T-helper 2 cell treated with Interferon-gamma antibody and Interleukin-4, amounts not matched to agents 5 μg/mL and 100 μg/mL, for 36 hours (primary cell): ENCODE results near the gene PAM.
"Not testable (repeated sequence)": the region's sequence is repeated elsewhere in the genome, so short reads cannot be mapped to it uniquely, and the experiment has no call there.

ENCODE experiments used
- DNase-seq: peaks from one replicate; pipeline ENCODE4 v3.0.0; 2021; ENCODE audit warnings: low spot score
- H3K27ac Mint-ChIP-seq: one replicate; pipeline ENCODE4 v1.8.0; 2021; ENCODE audit warnings: mild to moderate bottlenecking, mixed read lengths
- H3K27me3 Mint-ChIP-seq: one replicate; pipeline ENCODE4 v1.8.0; 2021; ENCODE audit warnings: low read depth, mixed read lengths
- H3K36me3 Mint-ChIP-seq: one replicate; pipeline ENCODE4 v1.8.0; 2021; ENCODE audit warnings: low read depth, mixed read lengths
- H3K4me1 Mint-ChIP-seq: one replicate; pipeline ENCODE4 v1.8.0; 2021; ENCODE audit warnings: low read depth, mixed read lengths
- H3K4me3 Mint-ChIP-seq: one replicate; pipeline ENCODE4 v1.8.0; 2022; ENCODE audit warnings: mild to moderate bottlenecking, moderate library complexity, mixed read lengths
- H3K9me3 Mint-ChIP-seq: one replicate; pipeline ENCODE4 v1.8.0; 2021; ENCODE audit warnings: mixed read lengths

PAM gene

DNA sequence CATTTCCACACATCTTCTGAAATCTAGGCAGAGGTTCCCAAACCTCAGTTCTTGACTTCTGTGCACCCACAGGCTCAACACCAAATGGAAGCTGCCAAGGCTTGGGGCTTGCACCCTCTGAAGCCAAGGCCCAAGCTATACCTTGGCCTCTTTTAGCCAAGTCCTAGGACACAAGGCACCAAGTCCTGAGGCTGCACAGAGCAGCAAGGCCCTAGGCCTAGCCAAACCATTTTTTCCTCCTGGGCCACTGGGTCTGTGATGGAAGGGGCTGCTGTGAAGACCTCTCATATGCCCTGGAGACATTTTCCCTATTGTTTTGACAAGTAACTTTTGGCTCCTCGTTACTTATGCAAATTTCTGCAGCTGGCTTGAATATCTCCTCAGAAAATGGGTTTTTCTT lies 244.5 kb downstream of the PAM start:
- H3K27ac Mint-ChIP-seq, H3K4me1 Mint-ChIP-seq, H3K9me3 Mint-ChIP-seq, DNase-seq, H3K4me3 Mint-ChIP-seq, H3K36me3 Mint-ChIP-seq, H3K27me3 Mint-ChIP-seq: not testable (repeated sequence)

DNA sequence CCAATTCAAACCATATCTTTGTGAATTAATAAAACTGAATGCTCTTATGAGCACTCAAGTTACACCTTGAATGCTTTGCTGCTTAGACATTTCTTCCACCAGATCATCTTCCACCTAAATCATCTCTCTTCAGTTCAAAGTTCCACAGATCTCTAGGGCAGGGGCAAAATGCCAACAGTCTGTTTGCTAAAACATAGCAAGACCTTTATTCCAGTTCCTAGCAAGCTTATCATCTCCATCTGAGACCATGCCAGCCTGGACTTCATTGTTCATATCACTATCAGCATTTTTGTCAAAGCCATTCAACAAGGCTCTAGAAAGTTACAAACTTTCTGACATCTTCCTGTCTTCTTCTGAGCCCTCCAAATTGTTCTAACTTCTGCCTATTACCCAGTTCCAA lies 245.0 kb downstream of the PAM start:
- Mint-ChIP-seq H3K9me3 (no peaks in the 10 kb centered on the region), H3K36me3 (no peaks in the 10 kb centered on the region), H3K27ac (no peak overlapping the region), H3K27me3 (no peaks in the 10 kb centered on the region), H3K4me3 (no peak overlapping the region), H3K4me1 (peaks cover 3% of the 10 kb centered on the region)
- no peak for DNase-seq

DNA sequence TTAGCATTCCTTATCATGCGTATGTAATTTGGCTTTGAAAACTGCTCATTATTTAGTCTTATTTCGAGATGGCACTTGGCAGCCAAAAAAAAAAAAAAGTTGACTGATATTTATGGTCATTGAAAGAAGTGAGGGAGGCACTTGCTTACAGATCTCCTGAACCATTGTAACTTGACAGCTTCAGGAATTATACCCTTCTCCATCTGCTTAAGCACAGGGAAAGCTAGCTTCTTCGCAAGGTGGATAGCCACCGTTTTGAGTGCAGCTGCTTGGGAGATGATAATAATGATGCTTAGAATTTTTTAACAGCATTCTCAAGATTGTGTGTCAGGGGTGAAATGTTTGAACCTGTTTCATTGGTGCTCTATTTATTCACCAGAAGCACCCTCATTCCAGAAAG lies 248.8 kb downstream of the PAM start:
- Mint-ChIP-seq H3K9me3 (no peaks in the 10 kb centered on the region), H3K27me3 (no peaks in the 10 kb centered on the region), H3K4me3 (no peak overlapping the region), H3K27ac (no peak overlapping the region), H3K36me3 (peaks cover 2% of the 10 kb centered on the region), H3K4me1 (no peaks in the 10 kb centered on the region)
- no peak for DNase-seq

GRCh38 chr5:103005276-103005675 lies 250.2 kb downstream of the PAM start:
- Mint-ChIP-seq H3K9me3 (no peaks in the 10 kb centered on the region), H3K4me3 (no peak overlapping the region), H3K4me1 (peaks cover 2% of the 10 kb centered on the region), H3K36me3 (peaks cover 2% of the 10 kb centered on the region), H3K27ac (no peak overlapping the region), H3K27me3 (no peaks in the 10 kb centered on the region)
- DNase-seq, result no peak

DNA sequence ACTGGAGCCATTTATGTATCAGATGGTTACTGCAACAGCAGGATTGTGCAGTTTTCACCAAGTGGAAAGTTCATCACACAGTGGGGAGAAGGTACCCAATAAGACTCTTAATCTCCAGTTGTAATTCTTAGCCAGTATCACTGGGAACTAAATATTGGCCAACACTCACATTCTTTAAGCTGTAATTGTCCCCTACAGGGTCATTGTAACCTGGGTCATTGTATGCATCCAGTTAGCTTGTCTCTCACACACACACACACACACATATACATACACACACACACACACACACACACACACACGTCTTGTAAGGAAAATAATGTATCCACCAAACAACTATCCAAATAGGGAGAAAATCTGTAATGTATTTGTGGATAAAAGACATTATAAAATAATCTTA lies 251.8 kb downstream of the PAM start:
- Mint-ChIP-seq H3K9me3 (peaks cover 1% of the 10 kb centered on the region), H3K36me3 (peaks cover 6% of the 10 kb centered on the region), H3K27ac (no peak overlapping the region), H3K27me3 (no peaks in the 10 kb centered on the region), H3K4me1 (peaks cover 4% of the 10 kb centered on the region), H3K4me3 (no peak overlapping the region)
- no peak for DNase-seq

DNA sequence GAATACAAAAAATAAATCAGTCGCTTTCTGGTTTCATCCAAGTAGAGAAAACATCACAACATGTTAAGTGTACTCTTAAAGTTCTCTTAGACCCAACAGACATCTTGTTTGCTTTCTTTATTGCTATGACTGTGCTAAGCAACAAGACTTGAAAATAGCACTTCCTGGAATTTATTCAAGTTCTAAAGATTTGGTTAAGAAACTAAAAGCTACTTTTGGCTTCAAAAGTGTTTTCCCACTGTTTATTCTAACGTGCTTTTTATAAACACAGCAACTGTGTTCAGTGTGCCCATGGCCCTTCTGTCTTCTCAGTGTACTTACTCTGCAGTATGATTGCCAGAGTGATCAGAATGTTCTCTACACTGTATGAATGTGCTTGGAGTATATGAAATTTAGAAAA lies 255.1 kb downstream of the PAM start:
- Mint-ChIP-seq H3K4me1 (peaks cover 6% of the 10 kb centered on the region), H3K36me3 (peaks cover 9% of the 10 kb centered on the region), H3K4me3 (no peak overlapping the region), H3K27me3 (no peaks in the 10 kb centered on the region), H3K27ac (no peak overlapping the region), H3K9me3 (peaks cover 5% of the 10 kb centered on the region)
- no peak for DNase-seq

GRCh38 chr5:103013933-103014552 lies 258.9 kb downstream of the PAM start:
- peaks cover 7% of the 10 kb centered on the region for H3K36me3 Mint-ChIP-seq
- peaks cover 6% of the 10 kb centered on the region for H3K4me1 Mint-ChIP-seq
- H3K4me3 Mint-ChIP-seq, result no peak overlapping the region
- H3K27ac Mint-ChIP-seq, result no peak overlapping the region
- no peaks in the 10 kb centered on the region for H3K27me3 Mint-ChIP-seq
- H3K9me3 Mint-ChIP-seq, result peaks cover 5% of the 10 kb centered on the region
- DNase-seq, result no peak

DNA sequence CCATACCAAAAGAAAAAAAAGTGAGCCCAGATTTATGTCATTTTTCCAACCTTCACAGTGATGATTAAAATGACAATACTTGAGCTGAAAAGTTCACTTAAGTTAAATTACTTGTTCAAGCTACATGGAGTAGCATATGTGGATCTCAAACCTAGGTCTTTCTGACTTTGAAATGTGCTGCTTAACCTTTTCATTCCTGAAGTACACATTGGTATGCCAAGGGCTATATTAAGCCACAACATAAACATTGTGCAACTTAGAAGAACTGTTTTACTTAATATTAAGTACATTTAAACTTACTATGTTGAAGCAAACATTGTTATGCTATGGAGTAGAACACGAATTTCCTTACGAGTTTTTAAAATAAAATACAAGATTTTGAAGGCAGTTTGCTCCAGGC lies 259.9 kb downstream of the PAM start:
- peaks cover 5% of the 10 kb centered on the region for H3K9me3 Mint-ChIP-seq

GRCh38 chr5:103016167-103016566 lies 261.1 kb downstream of the PAM start:
- H3K4me1 Mint-ChIP-seq, result peaks cover 2% of the 10 kb centered on the region
- no peaks in the 10 kb centered on the region for H3K27me3 Mint-ChIP-seq
- no peak overlapping the region for H3K27ac Mint-ChIP-seq
- no peak overlapping the region for H3K4me3 Mint-ChIP-seq
- no peak for DNase-seq
- H3K36me3 Mint-ChIP-seq, result peaks cover 7% of the 10 kb centered on the region
- peaks cover 5% of the 10 kb centered on the region for H3K9me3 Mint-ChIP-seq

More for the DNA sequence above, 259.9 kb downstream of the PAM start:
- Mint-ChIP-seq H3K4me3 (no peak overlapping the region), H3K4me1 (peaks cover 5% of the 10 kb centered on the region), H3K27me3 (no peaks in the 10 kb centered on the region), H3K36me3 (peaks cover 7% of the 10 kb centered on the region), H3K27ac (no peak overlapping the region)
- no peak for DNase-seq

DNA sequence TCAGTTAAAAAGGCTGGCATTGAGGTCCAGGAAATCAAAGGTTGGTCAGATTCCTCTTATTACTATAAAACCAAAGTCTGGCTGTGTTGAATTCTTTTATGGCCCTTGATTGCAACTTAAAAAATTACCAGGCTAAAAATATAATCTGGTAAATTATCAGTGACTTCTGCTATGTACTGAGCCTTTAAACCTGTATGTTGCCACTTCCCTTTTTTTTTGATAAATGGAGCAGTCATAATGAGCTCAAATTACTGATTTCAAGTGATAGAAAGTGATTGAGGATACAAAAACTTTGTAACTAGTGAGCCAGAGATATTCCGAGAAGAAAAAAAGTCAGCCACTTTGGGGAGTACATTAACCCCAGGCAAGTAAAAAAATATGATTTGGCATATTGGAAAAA lies 264.7 kb downstream of the PAM start:
- Mint-ChIP-seq H3K4me1 (peaks cover 1% of the 10 kb centered on the region), H3K9me3 (no peaks in the 10 kb centered on the region), H3K4me3 (no peak overlapping the region), H3K27ac (no peak overlapping the region), H3K27me3 (no peaks in the 10 kb centered on the region), H3K36me3 (no peaks in the 10 kb centered on the region)
- no peak for DNase-seq

GRCh38 chr5:103021314-103021713 lies 266.2 kb downstream of the PAM start:
- H3K9me3 Mint-ChIP-seq, result no peaks in the 10 kb centered on the region
- no peak overlapping the region for H3K4me3 Mint-ChIP-seq
- no peak for DNase-seq
- H3K36me3 Mint-ChIP-seq, result no peaks in the 10 kb centered on the region
- H3K27ac Mint-ChIP-seq, result no peak overlapping the region
- no peaks in the 10 kb centered on the region for H3K27me3 Mint-ChIP-seq
- peaks cover 1% of the 10 kb centered on the region for H3K4me1 Mint-ChIP-seq

- no peaks in the 10 kb centered on the region for H3K27me3 Mint-ChIP-seq
- DNase-seq, result no peak
- H3K9me3 Mint-ChIP-seq, result no peaks in the 10 kb centered on the region
- H3K4me1 Mint-ChIP-seq, result no peaks in the 10 kb centered on the region
- peaks cover 2% of the 10 kb centered on the region for H3K36me3 Mint-ChIP-seq
- H3K4me3 Mint-ChIP-seq, result no peak overlapping the region
- H3K27ac Mint-ChIP-seq, result no peak overlapping the region
These were observed 272.2 kb downstream of the PAM start for GRCh38 chr5:103027267-103027666.

GRCh38 chr5:103031607-103032006 lies 276.5 kb downstream of the PAM start:
- Mint-ChIP-seq H3K4me3 (no peak overlapping the region), H3K4me1 (no peaks in the 10 kb centered on the region), H3K27ac (no peak overlapping the region), H3K36me3 (peaks cover 2% of the 10 kb centered on the region), H3K9me3 (no peaks in the 10 kb centered on the region), H3K27me3 (no peaks in the 10 kb centered on the region)
- no peak for DNase-seq

DNA sequence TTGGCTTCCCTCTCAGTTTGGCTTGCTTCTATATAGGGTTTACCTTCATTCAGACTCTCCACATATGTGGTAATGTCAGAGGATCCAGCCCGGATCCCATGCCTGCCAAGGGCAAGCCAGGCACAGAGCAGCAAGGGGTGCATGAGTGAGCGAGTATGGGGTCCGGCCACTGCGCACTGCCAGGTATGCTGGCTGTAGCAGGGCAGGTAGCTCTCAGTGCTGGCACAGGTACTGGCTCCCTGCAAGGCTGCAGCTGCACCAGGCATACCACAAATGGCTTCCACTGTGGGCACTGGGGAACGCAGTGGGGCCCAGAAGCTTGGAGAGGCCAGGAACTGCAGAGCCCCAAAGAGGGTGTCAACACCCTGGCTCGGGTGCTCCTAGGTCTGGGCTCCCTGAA lies 278.6 kb downstream of the PAM start:
- no peaks in the 10 kb centered on the region for H3K4me1 Mint-ChIP-seq
- DNase-seq, result no peak
- H3K27ac Mint-ChIP-seq, result no peak overlapping the region
- no peaks in the 10 kb centered on the region for H3K27me3 Mint-ChIP-seq
- H3K36me3 Mint-ChIP-seq, result no peaks in the 10 kb centered on the region
- no peak overlapping the region for H3K4me3 Mint-ChIP-seq
- H3K9me3 Mint-ChIP-seq, result no peaks in the 10 kb centered on the region

DNA sequence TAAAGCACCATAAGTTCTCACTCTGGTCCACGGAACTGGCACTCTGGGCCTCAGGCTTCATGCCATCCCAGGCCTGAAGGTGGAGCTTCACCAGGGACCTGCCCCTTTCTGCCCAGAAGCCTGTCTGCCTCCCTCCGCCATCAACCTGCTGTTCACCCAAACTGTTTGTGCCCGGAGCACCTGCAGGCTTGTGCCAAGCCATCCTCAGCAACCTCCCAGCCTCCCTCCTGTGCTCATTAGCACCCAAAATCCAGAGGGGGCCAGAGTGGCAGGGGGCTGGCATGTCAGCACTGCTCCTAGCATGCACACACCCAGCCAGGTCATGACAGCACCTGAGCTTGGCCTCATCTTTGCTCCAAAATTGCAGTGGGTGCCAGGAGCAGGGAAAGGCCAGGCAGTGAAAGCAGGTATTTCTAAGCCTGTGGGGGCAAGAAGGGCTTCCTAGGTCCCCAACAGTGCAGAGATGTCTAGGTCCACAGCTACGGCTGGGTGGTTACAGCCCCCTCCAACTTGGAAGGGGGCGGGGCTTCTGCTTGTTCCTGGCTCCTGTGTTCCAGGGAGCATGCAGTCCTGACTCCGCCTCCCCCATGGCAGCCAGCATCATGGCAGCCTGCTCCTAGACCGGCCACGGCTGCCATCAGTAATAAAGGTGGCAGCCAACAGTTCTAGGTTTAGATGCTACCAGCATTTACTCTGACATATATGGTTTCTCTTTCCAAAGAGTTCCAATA lies 279.7 kb downstream of the PAM start:
- no peaks in the 10 kb centered on the region for H3K36me3 Mint-ChIP-seq
- DNase-seq, result no peak
- no peak overlapping the region for H3K4me3 Mint-ChIP-seq
- no peaks in the 10 kb centered on the region for H3K27me3 Mint-ChIP-seq
- no peaks in the 10 kb centered on the region for H3K9me3 Mint-ChIP-seq
- no peak overlapping the region for H3K27ac Mint-ChIP-seq
- H3K4me1 Mint-ChIP-seq, result no peaks in the 10 kb centered on the region
